ENCODE results near the gene SLC29A1. TPM values are rescaled to one million over a fixed set of nuclear protein-coding genes. Genes with fewer than 3 reads are reported as not detected.

SLC29A1 gene
- total and polyA plus RNA-seq, 9 of the 15 experiments (the other 6 are each of a cell fraction or from before 2014, with no cell fraction given): 18.9 to 170 (median 57.7) TPM

- TF ChIP-seq NR2C2 (CRISPR knock-in tag; IDR thresholded peaks at IDR 0.05) (no peak; the same call in 1 of the 2 replicates), NR2C2 (tag; IDR thresholded peaks at IDR 0.05) (no peak), PTRF (tag; IDR thresholded peaks at IDR 0.05) (no peak), DNMT1 (IDR thresholded peaks at IDR 0.05) (no peak), RFX5 (IDR thresholded peaks at IDR 0.05; ENCODE audit: low read depth, low read length) (no peak), MAZ (CRISPR knock-in tag; conservative IDR thresholded peaks at IDR 0.05 in 1 of 2, IDR thresholded peaks at IDR 0.05 in 1 of 2) (peak; percentile 93), WHSC1 (IDR thresholded peaks at IDR 0.05; ENCODE audit: low read length) (no peak), FOSL1 (tag; conservative IDR thresholded peaks at IDR 0.05) (no peak), HNRNPK (IDR thresholded peaks at IDR 0.05; ENCODE audit: low read depth, low read length, poor library complexity, severe bottlenecking) (peak; percentile 56), NFE2 (IDR thresholded peaks at IDR 0.05; ENCODE audit: low read depth) (no peak), NCOA1 (IDR thresholded peaks at IDR 0.05; ENCODE audit: low read depth) (peak; percentile 25; the same call in 1 of the 2 replicates), ATF4 (CRISPR knock-in tag; IDR thresholded peaks at IDR 0.05) (0 out of 2 replicates have a peak, but pooled peaks have one; percentile 6)
- TF ChIP-seq, protein P1, sequence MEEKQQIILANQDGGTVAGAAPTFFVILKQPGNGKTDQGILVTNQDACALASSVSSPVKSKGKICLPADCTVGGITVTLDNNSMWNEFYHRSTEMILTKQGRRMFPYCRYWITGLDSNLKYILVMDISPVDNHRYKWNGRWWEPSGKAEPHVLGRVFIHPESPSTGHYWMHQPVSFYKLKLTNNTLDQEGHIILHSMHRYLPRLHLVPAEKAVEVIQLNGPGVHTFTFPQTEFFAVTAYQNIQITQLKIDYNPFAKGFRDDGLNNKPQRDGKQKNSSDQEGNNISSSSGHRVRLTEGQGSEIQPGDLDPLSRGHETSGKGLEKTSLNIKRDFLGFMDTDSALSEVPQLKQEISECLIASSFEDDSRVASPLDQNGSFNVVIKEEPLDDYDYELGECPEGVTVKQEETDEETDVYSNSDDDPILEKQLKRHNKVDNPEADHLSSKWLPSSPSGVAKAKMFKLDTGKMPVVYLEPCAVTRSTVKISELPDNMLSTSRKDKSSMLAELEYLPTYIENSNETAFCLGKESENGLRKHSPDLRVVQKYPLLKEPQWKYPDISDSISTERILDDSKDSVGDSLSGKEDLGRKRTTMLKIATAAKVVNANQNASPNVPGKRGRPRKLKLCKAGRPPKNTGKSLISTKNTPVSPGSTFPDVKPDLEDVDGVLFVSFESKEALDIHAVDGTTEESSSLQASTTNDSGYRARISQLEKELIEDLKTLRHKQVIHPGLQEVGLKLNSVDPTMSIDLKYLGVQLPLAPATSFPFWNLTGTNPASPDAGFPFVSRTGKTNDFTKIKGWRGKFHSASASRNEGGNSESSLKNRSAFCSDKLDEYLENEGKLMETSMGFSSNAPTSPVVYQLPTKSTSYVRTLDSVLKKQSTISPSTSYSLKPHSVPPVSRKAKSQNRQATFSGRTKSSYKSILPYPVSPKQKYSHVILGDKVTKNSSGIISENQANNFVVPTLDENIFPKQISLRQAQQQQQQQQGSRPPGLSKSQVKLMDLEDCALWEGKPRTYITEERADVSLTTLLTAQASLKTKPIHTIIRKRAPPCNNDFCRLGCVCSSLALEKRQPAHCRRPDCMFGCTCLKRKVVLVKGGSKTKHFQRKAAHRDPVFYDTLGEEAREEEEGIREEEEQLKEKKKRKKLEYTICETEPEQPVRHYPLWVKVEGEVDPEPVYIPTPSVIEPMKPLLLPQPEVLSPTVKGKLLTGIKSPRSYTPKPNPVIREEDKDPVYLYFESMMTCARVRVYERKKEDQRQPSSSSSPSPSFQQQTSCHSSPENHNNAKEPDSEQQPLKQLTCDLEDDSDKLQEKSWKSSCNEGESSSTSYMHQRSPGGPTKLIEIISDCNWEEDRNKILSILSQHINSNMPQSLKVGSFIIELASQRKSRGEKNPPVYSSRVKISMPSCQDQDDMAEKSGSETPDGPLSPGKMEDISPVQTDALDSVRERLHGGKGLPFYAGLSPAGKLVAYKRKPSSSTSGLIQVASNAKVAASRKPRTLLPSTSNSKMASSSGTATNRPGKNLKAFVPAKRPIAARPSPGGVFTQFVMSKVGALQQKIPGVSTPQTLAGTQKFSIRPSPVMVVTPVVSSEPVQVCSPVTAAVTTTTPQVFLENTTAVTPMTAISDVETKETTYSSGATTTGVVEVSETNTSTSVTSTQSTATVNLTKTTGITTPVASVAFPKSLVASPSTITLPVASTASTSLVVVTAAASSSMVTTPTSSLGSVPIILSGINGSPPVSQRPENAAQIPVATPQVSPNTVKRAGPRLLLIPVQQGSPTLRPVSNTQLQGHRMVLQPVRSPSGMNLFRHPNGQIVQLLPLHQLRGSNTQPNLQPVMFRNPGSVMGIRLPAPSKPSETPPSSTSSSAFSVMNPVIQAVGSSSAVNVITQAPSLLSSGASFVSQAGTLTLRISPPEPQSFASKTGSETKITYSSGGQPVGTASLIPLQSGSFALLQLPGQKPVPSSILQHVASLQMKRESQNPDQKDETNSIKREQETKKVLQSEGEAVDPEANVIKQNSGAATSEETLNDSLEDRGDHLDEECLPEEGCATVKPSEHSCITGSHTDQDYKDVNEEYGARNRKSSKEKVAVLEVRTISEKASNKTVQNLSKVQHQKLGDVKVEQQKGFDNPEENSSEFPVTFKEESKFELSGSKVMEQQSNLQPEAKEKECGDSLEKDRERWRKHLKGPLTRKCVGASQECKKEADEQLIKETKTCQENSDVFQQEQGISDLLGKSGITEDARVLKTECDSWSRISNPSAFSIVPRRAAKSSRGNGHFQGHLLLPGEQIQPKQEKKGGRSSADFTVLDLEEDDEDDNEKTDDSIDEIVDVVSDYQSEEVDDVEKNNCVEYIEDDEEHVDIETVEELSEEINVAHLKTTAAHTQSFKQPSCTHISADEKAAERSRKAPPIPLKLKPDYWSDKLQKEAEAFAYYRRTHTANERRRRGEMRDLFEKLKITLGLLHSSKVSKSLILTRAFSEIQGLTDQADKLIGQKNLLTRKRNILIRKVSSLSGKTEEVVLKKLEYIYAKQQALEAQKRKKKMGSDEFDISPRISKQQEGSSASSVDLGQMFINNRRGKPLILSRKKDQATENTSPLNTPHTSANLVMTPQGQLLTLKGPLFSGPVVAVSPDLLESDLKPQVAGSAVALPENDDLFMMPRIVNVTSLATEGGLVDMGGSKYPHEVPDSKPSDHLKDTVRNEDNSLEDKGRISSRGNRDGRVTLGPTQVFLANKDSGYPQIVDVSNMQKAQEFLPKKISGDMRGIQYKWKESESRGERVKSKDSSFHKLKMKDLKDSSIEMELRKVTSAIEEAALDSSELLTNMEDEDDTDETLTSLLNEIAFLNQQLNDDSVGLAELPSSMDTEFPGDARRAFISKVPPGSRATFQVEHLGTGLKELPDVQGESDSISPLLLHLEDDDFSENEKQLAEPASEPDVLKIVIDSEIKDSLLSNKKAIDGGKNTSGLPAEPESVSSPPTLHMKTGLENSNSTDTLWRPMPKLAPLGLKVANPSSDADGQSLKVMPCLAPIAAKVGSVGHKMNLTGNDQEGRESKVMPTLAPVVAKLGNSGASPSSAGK (IDR thresholded peaks at IDR 0.05): peak; percentile 92
Measured at GRCh38 chr6:44219053-44219814, 4.2 kb upstream of the SLC29A1 start (continued).
